HepG2 (cell line): ENCODE measurements around the gene ASXL1. TPM values are rescaled to one million over a fixed set of nuclear protein-coding genes. Genes with fewer than 3 reads are reported as not detected.

Experiments
- GATA4 ChIP-seq: sonication (generic); IDR thresholded peaks from 2 replicates; pipeline ENCODE4 v1.6.1; 2016; ENCODE audit warnings: antibody characterized with exemption, low read depth, borderline replicate concordance
- GATAD1 ChIP-seq: IDR thresholded peaks from 2 replicates; pipeline ENCODE4 v1.6.1; 2016; ENCODE audit warnings: missing genetic modification reagents, missing compliant biosample characterization
- GTF3A ChIP-seq: sonication (generic); formaldehyde crosslinking; conservative IDR thresholded peaks from 2 replicates; pipeline ENCODE4 v1.4.0; 2020; ENCODE audit warnings: mild to moderate bottlenecking, missing genetic modification reagents
- GZF1 ChIP-seq: sonication (generic); formaldehyde crosslinking; IDR thresholded peaks from 2 replicates; pipeline ENCODE4 v1.5.1; 2020; ENCODE audit warnings: mild to moderate bottlenecking, missing genetic modification reagents
- HDAC1 ChIP-seq: sonication (generic); formaldehyde crosslinking; IDR thresholded peaks from 2 replicates; pipeline ENCODE4 v1.5.1; 2020; ENCODE audit warnings: mild to moderate bottlenecking, missing genetic modification reagents
- HOMEZ ChIP-seq: IDR thresholded peaks from 2 replicates; pipeline ENCODE4 v1.6.1; 2016; ENCODE audit warnings: low read depth
- KMT2A ChIP-seq: sonication (generic); formaldehyde crosslinking; IDR thresholded peaks from 2 replicates; pipeline ENCODE4 v1.4.0; 2020; ENCODE audit warnings: missing genetic modification reagents
- MAF1 ChIP-seq: sonication (generic); formaldehyde crosslinking; IDR thresholded peaks from 2 replicates; pipeline ENCODE4 v1.5.0; 2020; ENCODE audit warnings: missing genetic modification reagents, borderline replicate concordance
- SSRP1 ChIP-seq: IDR thresholded peaks from 2 replicates; pipeline ENCODE4 v1.6.1; 2016; ENCODE audit warnings: control low read depth
- UBTF ChIP-seq: sonication (generic); formaldehyde crosslinking; IDR thresholded peaks from 2 replicates; pipeline ENCODE4 v1.4.0; 2020; ENCODE audit warnings: mild to moderate bottlenecking, missing genetic modification reagents
- ZBTB7A ChIP-seq: sonication (generic); formaldehyde crosslinking; IDR thresholded peaks from 2 replicates; pipeline ENCODE4 v1.8.0; 2022; ENCODE audit warnings: mild to moderate bottlenecking, missing genetic modification reagents
- ZNF644 ChIP-seq: IDR thresholded peaks from 2 replicates; pipeline ENCODE4 v1.6.1; 2016; ENCODE audit warnings: low read depth
- ZNF740 ChIP-seq: sonication (generic); formaldehyde crosslinking; IDR thresholded peaks from 2 replicates; pipeline ENCODE4 v1.4.0; 2020; ENCODE audit warnings: missing genetic modification reagents
- ZNF768 ChIP-seq: sonication (generic); formaldehyde crosslinking; IDR thresholded peaks from 2 replicates; pipeline ENCODE4 v1.4.0; 2020; ENCODE audit warnings: missing genetic modification reagents
- ZNF879 ChIP-seq: sonication (generic); formaldehyde crosslinking; IDR thresholded peaks from 2 replicates; pipeline ENCODE4 v1.8.1; 2023; ENCODE audit warnings: missing genetic modification reagents
- polyA plus RNA-seq, 8 experiments: library from polyadenylated mRNA; depleted of rRNA in 3 of 8; stranded (reverse) in 7 of 8; unstranded in 1 of 8; fragments of >200 nt; fragmentation: Illumina TruSeq in 4 of 8; extraction: Trizol in 4 of 8; gene quantifications; 2 replicates each; pipeline versions ENCODE4 v1.2.1 to v1.2.3, GENCODE V29; 2011 to 2016; ENCODE audit warnings: low read depth in 4 of 8, missing spikeins in 1 of 8, mixed read lengths in 1 of 8; ENCODE audit not compliant: insufficient read depth in 1 of 8
- total RNA-seq, 5 experiments: library from RNA; depleted of rRNA; stranded (reverse); fragments of >200 nt; fragmentation: Illumina TruSeq; extraction: Trizol; gene quantifications; 2 replicates each; pipeline ENCODE4 v1.2.3, GENCODE V29; 2016; ENCODE audit warnings: low read depth in 1 of 5
- TF ChIP-seq, protein P1 (sequence below): sonication (generic); formaldehyde crosslinking; IDR thresholded peaks from 2 replicates; pipeline ENCODE4 v1.4.0; 2020; ENCODE audit warnings: missing genetic modification reagents, borderline replicate concordance
- TF ChIP-seq, protein P2 (sequence below): sonication (generic); formaldehyde crosslinking; IDR thresholded peaks from 2 replicates; pipeline ENCODE4 v1.8.1; 2023; ENCODE audit warnings: mild to moderate bottlenecking, missing genetic modification reagents
- TF ChIP-seq, protein P3 (sequence below): sonication (generic); formaldehyde crosslinking; IDR thresholded peaks from 2 replicates; pipeline ENCODE4 v1.5.1; 2020; ENCODE audit warnings: mild to moderate bottlenecking, missing genetic modification reagents

ASXL1 gene
- total and polyA plus RNA-seq, 2 of the 13 experiments (the other 11 are each of a cell fraction or from before 2014, with no cell fraction given), result 62.1 to 74.8 TPM

DNA sequence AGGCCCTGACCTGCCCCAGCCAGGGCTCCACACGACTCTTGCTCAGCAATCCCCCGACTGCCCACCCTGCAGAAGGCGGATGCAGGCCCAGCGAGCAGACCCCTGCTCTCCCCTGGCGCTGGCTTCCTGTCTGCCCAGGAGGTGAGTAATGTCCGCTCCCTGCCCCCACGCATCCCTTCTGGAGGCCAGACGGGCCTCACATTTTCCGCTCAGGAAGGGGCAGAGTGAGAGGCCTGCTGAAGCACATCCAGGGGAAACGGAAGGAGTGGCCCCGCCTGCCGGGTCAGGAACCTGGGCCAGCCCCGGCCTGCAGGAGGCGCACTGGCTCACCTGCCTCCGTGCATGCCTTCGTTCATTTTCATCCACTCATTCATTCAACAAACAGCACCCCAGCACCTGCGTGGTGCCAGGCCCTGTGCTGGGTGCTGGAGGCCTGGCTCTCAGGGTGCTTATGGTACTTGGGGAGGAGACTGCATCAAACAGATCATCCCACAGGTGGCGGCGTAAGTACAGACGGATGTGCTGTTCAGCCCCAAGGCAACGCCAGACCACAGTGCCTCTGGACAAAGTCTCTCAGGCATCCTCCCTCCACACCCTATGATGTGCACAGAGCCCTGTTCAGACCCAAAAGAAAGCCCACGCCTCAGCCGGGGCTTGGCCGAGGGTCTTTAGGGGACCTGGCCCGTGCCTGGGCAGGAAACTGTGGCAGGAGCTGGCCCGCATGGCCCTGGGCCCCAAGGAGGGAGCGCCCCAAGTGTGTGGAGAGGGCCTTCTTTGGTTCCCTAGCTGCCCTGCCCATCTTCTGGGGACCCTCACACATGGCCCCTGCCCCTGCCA is 112.1 kb downstream of the ASXL1 start (continued):
- TF ChIP-seq UBTF (CRISPR knock-in tag) (0 out of 2 replicates have a peak, but pooled peaks have one; percentile 21), GATAD1 (CRISPR knock-in tag) (peak; percentile 46; the same call in 1 of the 2 replicates), GATA4 (no peak), GTF3A (CRISPR knock-in tag) (peak; percentile 90; the same call in 1 of the 2 replicates), MAF1 (0 out of 2 replicates have a peak, but pooled peaks have one; percentile 39), KMT2A (CRISPR knock-in tag) (0 out of 2 replicates have a peak, but pooled peaks have one; percentile 30), ZBTB7A (CRISPR knock-in tag) (peak; percentile 65; the same call in 1 of the 2 replicates), GZF1 (CRISPR knock-in tag) (0 out of 2 replicates have a peak, but pooled peaks have one; percentile 67), ZNF768 (CRISPR knock-in tag) (peak; percentile 90), ZNF644 (no peak), ZNF879 (CRISPR knock-in tag) (no peak), ZNF740 (peak; percentile 54; the same call in 1 of the 2 replicates), HDAC1 (no peak), SSRP1 (CRISPR knock-in tag) (no peak), HOMEZ (CRISPR knock-in tag) (no peak)
- TF ChIP-seq, protein P1, sequence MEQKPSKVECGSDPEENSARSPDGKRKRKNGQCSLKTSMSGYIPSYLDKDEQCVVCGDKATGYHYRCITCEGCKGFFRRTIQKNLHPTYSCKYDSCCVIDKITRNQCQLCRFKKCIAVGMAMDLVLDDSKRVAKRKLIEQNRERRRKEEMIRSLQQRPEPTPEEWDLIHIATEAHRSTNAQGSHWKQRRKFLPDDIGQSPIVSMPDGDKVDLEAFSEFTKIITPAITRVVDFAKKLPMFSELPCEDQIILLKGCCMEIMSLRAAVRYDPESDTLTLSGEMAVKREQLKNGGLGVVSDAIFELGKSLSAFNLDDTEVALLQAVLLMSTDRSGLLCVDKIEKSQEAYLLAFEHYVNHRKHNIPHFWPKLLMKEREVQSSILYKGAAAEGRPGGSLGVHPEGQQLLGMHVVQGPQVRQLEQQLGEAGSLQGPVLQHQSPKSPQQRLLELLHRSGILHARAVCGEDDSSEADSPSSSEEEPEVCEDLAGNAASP (CRISPR knock-in tag), result 0 out of 2 replicates have a peak, but pooled peaks have one; percentile 24
- TF ChIP-seq, protein P2, sequence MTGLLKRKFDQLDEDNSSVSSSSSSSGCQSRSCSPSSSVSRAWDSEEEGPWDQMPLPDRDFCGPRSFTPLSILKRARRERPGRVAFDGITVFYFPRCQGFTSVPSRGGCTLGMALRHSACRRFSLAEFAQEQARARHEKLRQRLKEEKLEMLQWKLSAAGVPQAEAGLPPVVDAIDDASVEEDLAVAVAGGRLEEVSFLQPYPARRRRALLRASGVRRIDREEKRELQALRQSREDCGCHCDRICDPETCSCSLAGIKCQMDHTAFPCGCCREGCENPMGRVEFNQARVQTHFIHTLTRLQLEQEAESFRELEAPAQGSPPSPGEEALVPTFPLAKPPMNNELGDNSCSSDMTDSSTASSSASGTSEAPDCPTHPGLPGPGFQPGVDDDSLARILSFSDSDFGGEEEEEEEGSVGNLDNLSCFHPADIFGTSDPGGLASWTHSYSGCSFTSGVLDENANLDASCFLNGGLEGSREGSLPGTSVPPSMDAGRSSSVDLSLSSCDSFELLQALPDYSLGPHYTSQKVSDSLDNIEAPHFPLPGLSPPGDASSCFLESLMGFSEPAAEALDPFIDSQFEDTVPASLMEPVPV (CRISPR knock-in tag), result peak; percentile 66; the same call in 1 of the 2 replicates
- TF ChIP-seq, protein P3, sequence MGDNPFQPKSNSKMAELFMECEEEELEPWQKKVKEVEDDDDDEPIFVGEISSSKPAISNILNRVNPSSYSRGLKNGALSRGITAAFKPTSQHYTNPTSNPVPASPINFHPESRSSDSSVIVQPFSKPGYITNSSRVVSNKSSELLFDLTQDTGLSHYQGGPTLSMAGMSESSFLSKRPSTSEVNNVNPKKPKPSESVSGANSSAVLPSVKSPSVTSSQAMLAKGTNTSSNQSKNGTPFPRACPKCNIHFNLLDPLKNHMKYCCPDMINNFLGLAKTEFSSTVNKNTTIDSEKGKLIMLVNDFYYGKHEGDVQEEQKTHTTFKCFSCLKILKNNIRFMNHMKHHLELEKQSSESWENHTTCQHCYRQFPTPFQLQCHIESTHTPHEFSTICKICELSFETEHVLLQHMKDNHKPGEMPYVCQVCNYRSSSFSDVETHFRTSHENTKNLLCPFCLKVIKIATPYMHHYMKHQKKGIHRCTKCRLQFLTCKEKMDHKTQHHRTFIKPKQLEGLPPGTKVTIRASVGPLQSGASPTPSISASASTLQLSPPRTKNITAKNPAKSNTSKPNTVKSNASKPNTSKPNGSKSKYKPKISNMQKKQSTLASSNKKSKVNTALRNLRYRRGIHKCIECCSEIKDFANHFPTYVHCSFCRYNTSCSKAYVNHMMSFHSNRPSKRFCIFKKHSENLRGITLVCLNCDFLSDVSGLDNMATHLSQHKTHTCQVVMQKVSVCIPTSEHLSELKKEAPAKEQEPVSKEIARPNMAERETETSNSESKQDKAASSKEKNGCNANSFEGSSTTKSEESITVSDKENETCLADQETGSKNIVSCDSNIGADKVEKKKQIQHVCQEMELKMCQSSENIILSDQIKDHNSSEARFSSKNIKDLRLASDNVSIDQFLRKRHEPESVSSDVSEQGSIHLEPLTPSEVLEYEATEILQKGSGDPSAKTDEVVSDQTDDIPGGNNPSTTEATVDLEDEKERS, result 0 out of 2 replicates have a peak, but pooled peaks have one; percentile 23
